Measurements from ENCODE around the gene THSD4.

THSD4 gene

GRCh38 chr15:71333839-71334238 lies 218.6 kb downstream of the THSD4 start:
- peaks cover 11% of the 10 kb centered on the region for H3K4me1 ChIP-seq (ENCODE audit: insufficient read depth, insufficient read length)
- H3K36me3 ChIP-seq (ENCODE audit: insufficient read depth, insufficient read length, low read length): no peaks in the 10 kb centered on the region
- no peaks in the 10 kb centered on the region for H3K9me3 ChIP-seq (ENCODE audit: insufficient read depth, low read length)
- H3K4me3 ChIP-seq (ENCODE audit: insufficient read length, low read depth): no peak overlapping the region
- no peak for DNase-seq (ENCODE audit: low read depth, low spot score)
- no peak for TF ChIP-seq ZNF274 (IDR thresholded peaks at IDR 0.05; ENCODE audit: low read depth, low read length)
- TF ChIP-seq YY1 (IDR thresholded peaks at IDR 0.05; ENCODE audit: insufficient read depth, insufficient read length): no peak
- no peak for TF ChIP-seq SUZ12 (IDR thresholded peaks at IDR 0.05; ENCODE audit: extremely low read depth, insufficient read depth, insufficient read length)
- no peaks in the 10 kb centered on the region for H3K27me3 ChIP-seq (ENCODE audit: insufficient read depth, insufficient read length)
- H3K9ac ChIP-seq (ENCODE audit: insufficient read length, low read depth): no peak overlapping the region

- no peak for TF ChIP-seq YY1 (IDR thresholded peaks at IDR 0.05; ENCODE audit: insufficient read depth, insufficient read length)
- TF ChIP-seq SUZ12 (IDR thresholded peaks at IDR 0.05; ENCODE audit: extremely low read depth, insufficient read depth, insufficient read length): no peak
- no peak for TF ChIP-seq ZNF274 (IDR thresholded peaks at IDR 0.05; ENCODE audit: low read depth, low read length)
- Histone ChIP-seq H3K4me1 (ENCODE audit: insufficient read depth, insufficient read length) (peaks cover 11% of the 10 kb centered on the region), H3K27me3 (ENCODE audit: insufficient read depth, insufficient read length) (no peaks in the 10 kb centered on the region)
Measured at GRCh38 chr15:71334434-71334833, 219.2 kb downstream of the THSD4 start.

GRCh38 chr15:71334873-71335272 lies 219.6 kb downstream of the THSD4 start:
- Histone ChIP-seq H3K36me3 (ENCODE audit: insufficient read depth, insufficient read length, low read length) (no peaks in the 10 kb centered on the region), H3K4me1 (ENCODE audit: insufficient read depth, insufficient read length) (peaks cover 11% of the 10 kb centered on the region), H3K27me3 (ENCODE audit: insufficient read depth, insufficient read length) (no peaks in the 10 kb centered on the region), H3K9me3 (ENCODE audit: insufficient read depth, low read length) (no peaks in the 10 kb centered on the region), H3K4me3 (ENCODE audit: insufficient read length, low read depth) (no peak overlapping the region), H3K9ac (ENCODE audit: insufficient read length, low read depth) (no peak overlapping the region)
- no peak for DNase-seq (ENCODE audit: low read depth, low spot score)
- no peak for TF ChIP-seq YY1 (IDR thresholded peaks at IDR 0.05; ENCODE audit: insufficient read depth, insufficient read length)
- TF ChIP-seq ZNF274 (IDR thresholded peaks at IDR 0.05; ENCODE audit: low read depth, low read length): no peak
- no peak for TF ChIP-seq SUZ12 (IDR thresholded peaks at IDR 0.05; ENCODE audit: extremely low read depth, insufficient read depth, insufficient read length)

More at GRCh38 chr15:71334434-71334833, 219.2 kb downstream of the THSD4 start:
- no peaks in the 10 kb centered on the region for H3K9me3 ChIP-seq (ENCODE audit: insufficient read depth, low read length)
- H3K4me3 ChIP-seq (ENCODE audit: insufficient read length, low read depth): no peak overlapping the region
- DNase-seq (ENCODE audit: low read depth, low spot score): no peak
- H3K36me3 ChIP-seq (ENCODE audit: insufficient read depth, insufficient read length, low read length): no peaks in the 10 kb centered on the region
- no peak overlapping the region for H3K9ac ChIP-seq (ENCODE audit: insufficient read length, low read depth)

DNA sequence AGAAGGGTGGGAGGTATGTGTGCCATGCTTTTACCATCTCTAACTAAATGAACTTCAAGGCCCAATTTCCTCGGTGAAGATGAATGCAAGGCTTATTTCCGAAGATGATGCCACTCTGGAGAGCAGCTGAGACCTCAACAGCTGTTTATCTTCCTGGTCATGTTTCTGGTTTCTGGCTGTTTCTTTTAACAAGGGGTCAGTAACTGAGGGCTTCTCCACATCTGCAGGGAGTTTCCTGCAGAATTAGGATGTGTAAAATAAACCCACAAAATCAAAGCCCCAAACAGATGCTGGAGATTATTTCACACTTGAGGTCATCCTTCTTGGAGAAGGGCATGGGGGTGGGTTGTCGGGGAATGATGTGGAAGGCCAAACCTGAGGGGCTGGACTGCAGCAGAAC lies 220.3 kb downstream of the THSD4 start:
- peaks cover 10% of the 10 kb centered on the region for H3K4me1 ChIP-seq (ENCODE audit: insufficient read depth, insufficient read length)

DNA sequence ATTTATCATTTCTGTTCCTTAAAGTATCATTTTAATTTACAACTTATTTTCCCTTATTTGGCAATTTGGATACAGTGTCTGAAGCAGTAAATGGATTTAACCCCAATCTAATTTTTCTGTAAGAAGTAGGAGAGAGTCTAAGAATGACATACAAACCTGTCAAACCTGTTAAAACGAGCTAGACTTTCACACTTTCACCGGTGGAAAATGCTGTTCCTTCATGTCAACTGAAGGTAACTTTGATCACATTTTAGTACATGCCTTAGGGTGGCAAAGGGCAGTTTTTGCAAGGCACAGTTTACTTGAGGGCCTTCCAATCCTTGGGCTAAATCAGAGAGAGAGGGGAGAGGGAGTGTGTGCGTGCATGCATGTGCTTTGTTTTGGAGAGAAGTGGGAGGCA lies 221.4 kb downstream of the THSD4 start:
- no peaks in the 10 kb centered on the region for H3K36me3 ChIP-seq (ENCODE audit: insufficient read depth, insufficient read length, low read length)
- DNase-seq (ENCODE audit: low read depth, low spot score): no peak
- no peak overlapping the region for H3K4me3 ChIP-seq (ENCODE audit: insufficient read length, low read depth)
- no peaks in the 10 kb centered on the region for H3K9me3 ChIP-seq (ENCODE audit: insufficient read depth, low read length)
- no peak for TF ChIP-seq ZNF274 (IDR thresholded peaks at IDR 0.05; ENCODE audit: low read depth, low read length)
- TF ChIP-seq SUZ12 (IDR thresholded peaks at IDR 0.05; ENCODE audit: extremely low read depth, insufficient read depth, insufficient read length): no peak
- no peak for TF ChIP-seq YY1 (IDR thresholded peaks at IDR 0.05; ENCODE audit: insufficient read depth, insufficient read length)
- no peaks in the 10 kb centered on the region for H3K27me3 ChIP-seq (ENCODE audit: insufficient read depth, insufficient read length)
- peaks cover 8% of the 10 kb centered on the region for H3K4me1 ChIP-seq (ENCODE audit: insufficient read depth, insufficient read length)
- no peak overlapping the region for H3K9ac ChIP-seq (ENCODE audit: insufficient read length, low read depth)

More for the DNA sequence above, 220.3 kb downstream of the THSD4 start:
- H3K9me3 ChIP-seq (ENCODE audit: insufficient read depth, low read length): no peaks in the 10 kb centered on the region
- H3K27me3 ChIP-seq (ENCODE audit: insufficient read depth, insufficient read length): no peaks in the 10 kb centered on the region
- no peaks in the 10 kb centered on the region for H3K36me3 ChIP-seq (ENCODE audit: insufficient read depth, insufficient read length, low read length)
- no peak for DNase-seq (ENCODE audit: low read depth, low spot score)
- no peak overlapping the region for H3K4me3 ChIP-seq (ENCODE audit: insufficient read length, low read depth)
- no peak for TF ChIP-seq YY1 (IDR thresholded peaks at IDR 0.05; ENCODE audit: insufficient read depth, insufficient read length)
- no peak for TF ChIP-seq SUZ12 (IDR thresholded peaks at IDR 0.05; ENCODE audit: extremely low read depth, insufficient read depth, insufficient read length)
- TF ChIP-seq ZNF274 (IDR thresholded peaks at IDR 0.05; ENCODE audit: low read depth, low read length): no peak
- no peak overlapping the region for H3K9ac ChIP-seq (ENCODE audit: insufficient read length, low read depth)

DNA sequence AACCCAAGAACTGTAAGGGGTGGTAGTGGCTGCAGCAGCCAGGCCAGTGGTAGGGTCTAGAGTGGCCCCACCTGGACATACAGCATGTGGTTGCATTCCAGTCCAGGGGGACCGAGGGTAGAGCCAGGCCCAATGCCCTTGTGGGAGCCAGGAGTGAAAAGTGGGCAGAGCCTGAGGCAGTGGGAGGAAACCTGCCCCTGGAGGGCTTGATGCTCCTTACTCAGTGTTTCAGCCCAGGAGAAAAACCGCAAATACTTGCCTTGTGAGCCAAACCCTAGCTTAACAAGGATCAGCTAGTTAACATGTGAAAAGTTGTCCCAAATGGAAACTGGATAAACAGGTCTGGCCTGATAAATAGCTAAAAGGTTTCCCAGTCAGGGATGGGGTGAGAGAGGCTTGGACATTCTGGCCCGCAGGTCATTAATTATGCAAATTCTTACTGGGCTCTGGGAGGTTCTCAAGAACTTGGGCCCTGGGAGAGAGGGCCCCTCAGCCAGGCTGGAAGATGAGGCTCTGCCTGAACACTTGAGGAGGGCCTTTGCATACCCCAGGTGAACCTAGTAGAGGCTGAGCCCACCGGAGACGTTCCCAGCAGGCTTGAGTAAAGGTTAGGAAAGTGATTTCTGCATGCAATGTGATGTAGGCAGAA lies 222.1 kb downstream of the THSD4 start:
- Histone ChIP-seq H3K4me3 (ENCODE audit: insufficient read length, low read depth) (no peak overlapping the region), H3K27me3 (ENCODE audit: insufficient read depth, insufficient read length) (no peaks in the 10 kb centered on the region), H3K9ac (ENCODE audit: insufficient read length, low read depth) (no peak overlapping the region), H3K9me3 (ENCODE audit: insufficient read depth, low read length) (no peaks in the 10 kb centered on the region), H3K4me1 (ENCODE audit: insufficient read depth, insufficient read length) (peaks cover 8% of the 10 kb centered on the region), H3K36me3 (ENCODE audit: insufficient read depth, insufficient read length, low read length) (no peaks in the 10 kb centered on the region)
- DNase-seq (ENCODE audit: low read depth, low spot score): no peak
- TF ChIP-seq SUZ12 (IDR thresholded peaks at IDR 0.05; ENCODE audit: extremely low read depth, insufficient read depth, insufficient read length) (no peak), ZNF274 (IDR thresholded peaks at IDR 0.05; ENCODE audit: low read depth, low read length) (no peak), YY1 (IDR thresholded peaks at IDR 0.05; ENCODE audit: insufficient read depth, insufficient read length) (no peak)

DNA sequence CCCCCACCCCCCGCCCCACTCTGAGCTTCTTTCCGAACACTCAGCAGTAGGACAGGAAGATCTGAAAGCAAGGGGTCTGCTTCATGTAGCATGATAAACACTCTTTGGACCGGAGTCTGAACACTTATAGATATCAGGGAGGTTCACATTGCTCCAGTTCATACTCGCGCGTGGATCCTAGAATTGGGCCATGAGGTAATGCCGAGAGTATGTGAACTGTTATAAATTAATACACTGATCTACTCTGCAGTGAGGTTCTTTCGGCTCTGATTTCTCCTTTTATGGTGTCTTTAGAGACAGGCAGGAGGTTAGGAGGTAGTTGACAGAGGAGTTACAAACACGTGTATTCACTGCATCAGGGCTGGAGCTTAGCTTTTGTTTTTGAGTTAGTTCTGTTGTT lies 223.0 kb downstream of the THSD4 start:
- Histone ChIP-seq H3K9me3 (ENCODE audit: insufficient read depth, low read length) (no peaks in the 10 kb centered on the region), H3K4me3 (ENCODE audit: insufficient read length, low read depth) (no peak overlapping the region), H3K27me3 (ENCODE audit: insufficient read depth, insufficient read length) (no peaks in the 10 kb centered on the region), H3K9ac (ENCODE audit: insufficient read length, low read depth) (no peak overlapping the region), H3K4me1 (ENCODE audit: insufficient read depth, insufficient read length) (peaks cover 8% of the 10 kb centered on the region), H3K36me3 (ENCODE audit: insufficient read depth, insufficient read length, low read length) (no peaks in the 10 kb centered on the region)
- TF ChIP-seq SUZ12 (IDR thresholded peaks at IDR 0.05; ENCODE audit: extremely low read depth, insufficient read depth, insufficient read length) (no peak), ZNF274 (IDR thresholded peaks at IDR 0.05; ENCODE audit: low read depth, low read length) (no peak), YY1 (IDR thresholded peaks at IDR 0.05; ENCODE audit: insufficient read depth, insufficient read length) (no peak)
- DNase-seq (ENCODE audit: low read depth, low spot score): no peak

All from NT2/D1 (cell line).